Stimulated activated CD8-positive, alpha-beta memory T cell treated with anti-CD3 and anti-CD28 coated beads, Interleukin-4, amount 100 ng/mL, for 24 hours (primary cell): ENCODE results near the gene NRAP.
A peak's percentile ranks its signal among the peaks of the same experiment; 100 is the strongest.

Source experiments
- DNase-seq: peaks from one replicate; pipeline ENCODE4 v3.0.0-alpha.2; 2020; ENCODE audit warnings: low read depth

The NRAP gene

DNA sequence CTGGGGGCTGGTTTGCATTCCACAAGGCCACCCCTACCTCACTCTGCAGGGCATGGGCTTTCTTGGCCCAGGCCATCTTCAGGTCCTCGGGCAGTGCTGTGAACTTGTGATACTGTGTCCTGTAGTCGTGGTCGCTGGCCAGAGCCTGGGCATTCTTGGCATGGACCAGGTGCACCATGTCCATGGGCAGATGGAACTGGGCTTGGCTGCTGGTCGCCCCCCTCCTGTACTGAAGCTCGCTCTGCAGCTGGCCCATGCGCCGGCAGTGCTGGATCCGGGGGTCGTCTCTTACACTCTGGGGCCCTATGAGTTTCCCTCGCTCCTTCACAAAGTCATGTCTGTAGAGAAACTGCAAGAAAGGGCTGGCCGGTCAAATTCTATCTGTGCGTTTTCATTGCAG lies 59.3 kb downstream of the NRAP start:
- no peak for DNase-seq

DNA sequence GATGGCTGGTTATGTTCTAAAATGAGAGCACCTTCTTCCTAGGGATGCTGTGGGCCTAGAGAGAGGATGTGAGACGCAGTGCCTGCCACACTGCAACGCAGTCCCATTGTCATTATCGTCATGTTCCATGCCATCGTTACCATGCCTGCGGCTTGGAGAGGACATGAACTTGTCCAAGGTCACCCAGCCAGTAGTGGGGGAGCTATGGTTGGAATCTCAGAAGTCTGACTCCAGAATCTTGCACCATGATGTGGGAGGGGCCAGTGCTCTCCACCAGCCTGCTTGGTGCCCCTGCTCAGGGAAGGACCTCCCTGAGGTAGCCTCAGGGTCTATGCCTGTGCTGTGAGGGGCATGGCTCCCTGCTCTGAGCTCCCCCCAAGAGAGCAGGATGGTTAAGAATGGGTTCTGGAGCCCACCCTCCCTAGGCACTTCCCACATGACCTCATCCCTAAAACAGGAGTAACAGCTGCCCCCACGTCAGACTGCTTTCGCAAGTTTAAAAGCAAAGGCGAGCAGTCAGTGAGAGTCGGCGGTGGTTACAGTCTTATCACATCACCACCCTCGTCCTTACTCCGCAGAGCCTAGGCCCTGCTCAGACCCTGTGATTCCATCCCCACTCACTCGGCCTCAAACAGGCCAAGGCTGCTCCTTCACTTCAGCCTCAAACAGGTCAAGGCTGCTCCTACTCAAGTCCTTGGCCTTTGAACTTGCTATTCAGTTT lies 60.6 kb downstream of the NRAP start:
- DNase-seq: no peak

DNA sequence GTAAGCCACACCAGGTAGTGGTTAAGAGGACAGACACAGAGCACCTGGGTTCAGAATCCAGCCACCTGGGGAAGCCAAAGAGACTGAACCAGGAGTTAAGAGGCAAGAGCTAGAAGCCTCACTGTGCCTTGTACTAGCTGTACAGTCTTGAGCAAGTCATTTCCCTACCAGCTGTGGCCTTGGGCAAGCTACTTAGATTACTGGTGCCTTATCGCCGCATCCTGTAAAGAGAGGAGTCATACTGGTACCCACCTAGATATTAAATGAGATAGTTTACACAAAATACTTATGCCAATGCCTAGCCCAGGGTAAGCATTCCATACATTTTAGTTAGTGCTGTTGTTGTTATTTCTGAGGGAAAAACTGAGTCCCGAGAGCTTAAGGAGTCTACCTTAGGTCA lies 63.3 kb downstream of the NRAP start:
- no peak for DNase-seq

DNA sequence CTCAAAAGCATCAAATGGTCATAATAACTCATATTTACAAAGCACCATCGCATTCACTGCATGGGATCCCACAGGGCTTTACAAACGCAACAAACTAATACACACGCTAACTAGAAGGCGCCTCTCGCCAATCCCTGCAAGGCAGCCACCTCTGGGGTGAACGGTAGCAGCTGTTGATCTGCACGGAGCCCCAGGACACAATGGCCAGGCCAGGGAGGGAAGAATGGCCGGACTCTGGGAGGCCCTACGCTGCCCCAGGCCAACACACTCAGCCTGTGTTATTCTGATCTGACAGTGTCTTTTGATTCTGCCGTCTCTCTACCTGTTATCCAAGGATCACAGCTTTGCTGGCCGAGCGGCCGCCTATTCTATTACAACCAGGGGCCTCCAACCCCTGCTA lies 69.2 kb downstream of the NRAP start:
- no peak for DNase-seq

DNA sequence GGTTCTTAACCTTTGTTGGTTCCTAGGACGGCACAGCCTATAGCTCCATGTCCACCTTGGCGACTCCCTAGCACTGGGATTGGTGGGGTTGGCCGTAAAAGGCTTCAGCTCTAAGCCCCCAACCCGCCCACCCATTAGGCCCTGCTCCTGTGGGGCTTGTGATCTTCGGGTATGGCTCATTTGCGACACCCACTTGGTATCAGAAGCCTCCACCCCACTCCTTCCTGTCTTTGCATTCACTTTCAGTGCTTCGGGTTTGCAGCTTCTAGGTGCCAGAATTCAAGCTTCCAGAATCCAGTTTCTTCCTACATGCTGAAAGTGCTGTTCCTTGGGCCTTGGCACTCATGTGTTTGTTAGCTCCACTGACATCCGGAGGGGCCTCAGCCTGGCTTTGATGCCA lies 71.5 kb downstream of the NRAP start:
- no peak for DNase-seq

DNA sequence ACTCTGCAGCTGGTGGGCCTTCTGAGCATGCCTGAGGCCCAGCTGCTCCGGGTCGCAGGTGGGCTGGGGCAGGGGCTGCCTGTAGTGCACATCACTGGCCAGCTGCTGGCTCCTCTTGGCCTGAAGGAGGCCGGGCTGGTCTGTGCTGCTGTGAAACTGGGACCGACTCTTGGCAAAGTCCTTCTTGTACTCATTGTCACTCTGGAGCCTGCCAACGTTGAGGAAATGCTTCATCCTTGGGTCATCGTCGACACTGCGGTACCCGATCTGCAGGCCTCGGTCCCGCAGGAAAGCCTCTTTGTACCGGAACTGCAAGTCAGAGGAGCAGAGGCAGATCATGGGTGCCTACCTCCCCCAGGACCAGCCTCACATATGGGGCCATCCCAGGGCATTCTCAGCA lies 73.3 kb downstream of the NRAP start:
- no peak for DNase-seq

DNA sequence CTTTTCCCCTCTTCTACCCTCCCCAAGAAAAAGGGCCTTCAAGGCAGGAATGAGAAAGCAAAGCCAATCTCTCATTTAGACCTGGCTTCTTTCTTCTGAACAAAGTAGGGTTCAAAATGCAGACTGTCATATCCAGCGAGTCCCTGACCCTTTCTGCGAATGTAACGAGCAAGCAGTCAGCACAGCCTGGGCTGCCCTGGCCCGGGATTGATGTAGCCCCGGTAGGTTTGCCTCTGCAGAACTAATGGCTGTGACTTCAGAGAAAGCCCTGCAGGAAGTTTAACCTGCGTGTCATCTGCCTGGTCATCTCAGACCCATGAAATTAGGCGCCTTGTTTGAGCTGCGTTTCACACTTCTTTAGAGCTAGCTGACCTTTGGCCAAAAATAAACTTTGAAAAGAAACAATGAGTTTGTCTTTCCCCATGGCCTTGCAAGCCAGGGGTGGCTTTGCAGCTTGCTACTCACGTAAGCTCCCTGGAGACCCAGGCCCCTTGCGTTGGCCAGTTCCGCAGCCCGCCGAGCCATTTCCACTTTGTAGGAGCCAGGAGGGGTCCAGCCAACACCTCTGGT lies 74.6 kb downstream of the NRAP start:
- DNase-seq: no peak

DNA sequence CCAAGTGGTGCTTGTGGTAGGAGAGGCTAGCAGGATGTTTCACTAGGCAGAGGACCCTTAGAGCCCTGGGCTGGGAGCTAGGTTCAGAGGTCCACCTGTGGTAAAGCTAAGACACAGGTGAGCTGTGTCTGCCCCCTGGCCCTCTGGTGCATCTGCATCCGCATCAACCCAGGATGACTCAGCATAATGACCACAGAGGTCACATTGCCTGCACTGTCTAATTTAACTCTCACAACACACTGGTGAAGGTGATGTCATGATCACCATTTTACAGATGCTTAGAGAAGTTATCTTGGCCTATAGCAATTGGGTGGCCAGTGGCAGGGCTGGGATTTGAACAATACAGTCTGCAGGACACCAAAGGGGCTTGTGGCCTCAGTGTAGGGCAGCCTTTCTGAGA lies 77.9 kb downstream of the NRAP start:
- no peak for DNase-seq

DNA sequence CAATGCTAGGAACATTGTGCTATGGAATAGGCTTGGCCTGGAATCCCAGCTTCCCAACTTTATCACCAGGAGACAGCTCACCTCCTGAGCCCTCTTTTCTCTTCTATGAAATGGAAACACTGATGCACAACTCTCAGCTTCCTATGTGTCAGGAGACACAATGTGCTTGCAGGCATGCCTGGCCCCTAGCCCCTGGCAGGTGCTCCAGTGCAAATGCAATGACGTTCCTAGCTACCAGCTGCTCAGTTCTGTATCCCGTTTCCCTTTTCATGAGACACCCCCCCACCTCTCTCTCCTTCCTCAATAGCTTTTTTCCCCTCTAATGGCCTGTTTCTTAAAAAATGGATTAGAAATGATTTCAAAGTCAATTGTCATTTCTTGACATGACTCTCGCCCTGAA lies 80.3 kb downstream of the NRAP start:
- no peak for DNase-seq

DNA sequence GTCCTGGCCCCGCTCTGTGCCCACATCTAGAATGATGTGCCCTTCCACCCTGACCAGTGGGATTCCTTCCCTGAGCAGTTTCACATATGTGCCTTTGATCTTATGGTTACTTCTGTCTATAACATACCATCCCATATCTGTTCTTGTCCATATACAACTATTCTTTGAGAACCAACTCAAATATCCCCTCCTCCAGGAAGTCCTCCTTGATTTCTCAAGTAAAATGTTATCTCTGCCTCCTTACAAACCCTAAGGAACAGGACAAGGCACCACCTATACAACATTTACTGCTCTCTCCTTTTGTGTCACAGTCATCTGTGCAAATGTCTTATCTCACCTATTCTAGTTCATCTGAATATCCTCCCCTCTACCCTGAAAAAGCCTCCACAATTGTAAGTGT lies 82.7 kb downstream of the NRAP start:
- DNase-seq: no peak

DNA sequence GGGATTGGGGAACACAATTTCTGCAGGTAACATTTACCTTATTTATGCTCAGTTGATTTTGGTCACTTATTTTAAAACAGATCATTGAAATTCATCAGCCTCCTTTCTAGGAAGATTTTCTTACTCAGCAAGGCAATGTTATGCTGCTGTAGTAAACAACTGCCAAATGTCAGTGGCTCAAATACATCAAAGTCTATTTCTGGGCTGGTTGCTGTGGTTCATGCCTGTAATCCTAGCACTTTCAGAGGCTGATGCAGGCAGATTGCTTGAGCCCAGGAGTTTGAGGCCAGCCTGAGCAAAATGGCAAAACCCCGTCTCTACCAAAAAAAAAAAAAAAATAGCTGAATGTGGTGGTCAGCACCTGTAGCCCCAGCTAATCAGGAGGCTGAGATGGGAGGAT lies 85.1 kb downstream of the NRAP start:
- no peak for DNase-seq

DNA sequence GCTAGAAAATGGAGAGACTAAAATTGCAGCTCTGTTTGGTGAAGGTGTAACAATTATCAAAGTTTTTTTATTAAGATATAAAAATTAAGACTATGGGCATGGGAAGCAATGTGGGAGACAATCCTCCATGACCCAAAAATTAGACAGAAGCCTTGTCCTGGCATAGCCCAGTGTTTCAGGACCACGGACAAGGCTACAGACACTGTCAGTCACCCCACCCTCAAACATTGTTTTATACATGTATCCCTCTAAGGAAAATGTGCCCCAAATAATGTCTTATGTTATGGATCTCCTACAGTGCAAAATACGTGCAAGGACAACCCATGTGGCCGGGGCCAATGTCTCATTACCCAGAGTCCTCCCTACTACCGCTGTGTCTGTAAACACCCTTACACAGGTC lies 87.0 kb downstream of the NRAP start:
- no peak for DNase-seq

DNA sequence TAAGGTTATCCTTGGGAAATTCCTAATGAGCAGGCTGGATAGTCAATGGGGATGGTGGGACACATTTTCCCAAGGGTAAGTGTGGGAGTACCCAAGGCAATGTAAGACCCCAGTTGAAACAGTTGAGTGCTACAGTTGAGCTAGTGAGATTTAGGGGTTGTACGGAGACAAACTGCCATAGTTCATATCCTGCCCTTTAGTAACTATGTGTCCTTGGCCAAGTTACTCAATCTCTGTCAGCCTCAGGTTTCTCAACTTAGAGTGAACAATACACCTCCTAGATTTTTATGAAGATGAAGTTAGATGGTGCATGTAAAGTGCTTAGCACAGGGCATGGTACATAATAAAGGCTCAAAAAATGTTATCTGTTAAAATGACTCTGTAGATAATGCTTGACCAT lies 90.5 kb downstream of the NRAP start:
- no peak for DNase-seq

DNA sequence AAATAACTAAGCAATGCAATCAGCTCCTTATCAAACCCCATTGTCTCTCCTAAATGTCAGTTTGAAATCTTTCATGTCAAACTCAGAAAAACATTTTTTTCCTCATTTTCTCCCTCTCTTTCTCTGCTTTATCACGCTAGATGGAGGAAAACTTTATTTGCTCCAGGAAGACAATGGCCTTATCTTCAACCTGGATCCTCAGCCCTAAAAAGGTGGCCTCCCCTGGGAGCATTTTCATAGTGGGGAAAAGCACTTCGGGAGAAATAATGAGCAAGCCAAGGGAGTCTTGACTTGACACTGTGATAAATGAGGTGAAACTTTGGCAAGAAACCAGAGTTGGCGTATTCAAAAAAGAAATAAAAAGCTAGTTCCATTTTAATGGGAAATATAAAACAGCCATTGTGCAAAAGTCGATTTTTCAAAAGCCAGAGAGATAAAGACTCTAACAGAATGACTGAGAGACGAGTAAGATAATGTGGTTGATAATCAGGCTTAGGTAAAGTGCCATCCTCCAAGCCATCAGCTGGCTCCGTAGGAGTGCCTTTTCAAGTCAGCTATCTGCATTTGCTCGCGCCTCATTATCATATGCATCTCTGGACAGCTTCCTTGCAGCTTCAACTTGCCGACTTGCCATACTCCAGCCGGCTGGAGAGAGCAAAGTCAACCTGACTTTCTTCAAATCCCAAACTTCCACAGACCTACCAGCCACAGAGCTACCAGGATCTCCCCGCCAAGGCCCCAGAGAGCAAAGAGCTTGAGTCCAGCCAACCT lies 91.1 kb downstream of the NRAP start:
- no peak for DNase-seq

DNA sequence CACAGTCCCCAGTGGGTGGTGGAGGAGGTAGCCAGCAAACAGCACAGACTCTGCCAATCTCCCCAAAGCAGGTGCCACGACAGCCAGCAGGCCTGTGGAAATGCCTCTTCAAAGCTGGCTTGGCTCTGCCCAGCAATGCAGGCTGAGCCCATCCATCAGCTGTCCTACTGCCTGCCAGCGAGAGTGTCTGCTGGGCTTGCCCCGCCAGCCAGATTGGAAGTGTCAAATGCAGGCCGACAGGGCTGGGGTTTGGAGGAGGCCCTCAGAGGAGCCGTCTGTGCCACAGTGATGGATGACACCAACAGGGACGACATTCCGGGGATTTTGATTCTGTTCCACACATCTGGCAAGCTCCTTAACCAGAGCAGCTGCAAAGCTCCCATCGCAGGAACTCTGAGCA lies 94.3 kb downstream of the NRAP start:
- no peak for DNase-seq

DNA sequence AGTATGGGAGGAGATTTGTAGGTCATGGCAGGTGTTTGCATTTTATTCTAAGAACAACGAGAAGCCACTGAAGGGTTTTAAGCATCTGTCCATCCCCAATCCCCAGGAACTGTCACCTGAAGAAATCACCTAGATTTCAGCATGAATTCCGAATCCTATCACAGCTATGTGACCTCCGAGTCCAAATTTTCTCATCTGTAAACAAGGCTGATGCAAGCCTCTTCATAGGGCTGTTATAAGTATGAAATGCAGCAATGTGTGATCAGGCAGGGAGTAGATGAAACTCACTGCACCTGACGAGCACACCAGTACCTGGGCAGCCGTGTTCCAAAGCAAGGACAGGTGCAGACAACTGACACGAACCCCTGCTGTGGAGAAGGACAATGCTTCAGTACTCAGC lies 97.0 kb downstream of the NRAP start:
- no peak for DNase-seq

DNA sequence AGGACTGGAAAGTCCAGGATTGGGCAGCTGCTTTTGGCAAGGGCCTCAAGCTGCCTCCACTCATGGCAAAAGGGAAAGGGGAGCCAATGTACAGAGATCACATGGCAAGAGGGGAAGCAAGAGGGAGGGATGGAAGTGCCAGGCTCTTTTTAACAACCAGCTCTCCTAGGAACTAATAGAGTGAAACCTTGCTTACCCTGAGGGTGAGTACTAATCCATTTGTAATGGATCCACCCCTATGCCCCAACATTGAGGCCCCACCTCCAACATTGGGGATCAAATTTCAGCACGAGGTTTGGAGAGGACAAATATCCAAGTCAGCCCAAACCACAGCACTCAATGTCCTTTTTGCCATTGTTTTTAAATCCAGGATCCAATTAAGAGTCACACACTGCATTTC lies 98.5 kb downstream of the NRAP start:
- no peak for DNase-seq

DNA sequence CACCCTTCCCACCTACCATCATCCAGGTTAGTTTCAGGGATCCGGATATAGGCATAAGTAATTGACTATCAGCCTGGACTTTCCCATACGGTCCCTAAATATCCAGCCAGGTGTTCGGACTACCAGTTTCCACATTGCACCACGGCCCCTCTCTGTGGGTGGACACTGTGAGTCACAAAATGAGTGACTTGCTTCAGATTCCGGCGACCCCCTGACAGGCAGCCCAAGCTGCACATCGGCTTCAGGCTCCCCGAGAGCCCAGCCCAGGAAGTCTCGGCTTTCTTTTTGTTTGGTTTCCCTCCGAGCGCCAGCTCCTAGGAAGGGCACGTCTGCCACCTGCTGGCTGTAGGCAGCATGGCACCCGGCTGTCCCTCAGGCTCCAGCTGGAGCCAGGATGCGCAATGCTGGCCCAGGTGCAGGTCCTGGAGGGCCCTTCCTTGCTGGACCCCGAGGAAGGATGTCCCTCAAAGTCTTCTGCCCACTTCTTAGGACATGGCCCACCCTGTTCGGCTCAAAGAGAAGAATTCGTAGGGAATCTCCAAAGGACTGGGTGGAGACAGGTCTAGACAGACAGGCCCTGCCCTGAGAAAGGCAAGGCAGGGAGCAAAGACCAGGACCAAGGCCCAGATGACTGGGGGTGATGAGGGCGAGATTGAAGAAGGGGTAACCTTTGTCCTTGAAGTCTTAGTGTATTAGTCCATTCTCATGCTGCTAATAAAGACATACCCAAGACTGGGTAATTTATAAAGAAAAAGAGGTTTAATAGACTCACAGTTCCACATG lies 100.3 kb downstream of the NRAP start:
- peak; percentile 47 for DNase-seq

DNA sequence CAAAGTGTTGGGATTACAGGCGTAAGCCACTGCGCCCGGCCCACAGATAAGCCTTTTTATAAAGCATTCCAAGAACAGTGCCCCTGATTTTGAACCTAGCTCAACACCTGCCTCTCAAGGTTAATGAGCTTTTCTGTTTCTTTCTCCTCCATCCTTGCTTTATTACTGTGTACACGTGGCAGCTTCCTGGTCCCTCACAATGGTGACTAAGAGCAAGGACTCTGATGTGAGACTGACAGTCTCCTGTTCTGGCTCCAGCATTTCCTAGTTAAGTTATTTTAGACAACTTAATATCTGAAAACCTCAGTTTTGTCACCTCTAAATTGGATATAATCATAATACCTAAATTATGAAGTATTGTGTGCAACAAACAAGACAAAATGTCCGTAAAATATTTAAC lies 101.1 kb downstream of the NRAP start:
- DNase-seq: no peak

DNA sequence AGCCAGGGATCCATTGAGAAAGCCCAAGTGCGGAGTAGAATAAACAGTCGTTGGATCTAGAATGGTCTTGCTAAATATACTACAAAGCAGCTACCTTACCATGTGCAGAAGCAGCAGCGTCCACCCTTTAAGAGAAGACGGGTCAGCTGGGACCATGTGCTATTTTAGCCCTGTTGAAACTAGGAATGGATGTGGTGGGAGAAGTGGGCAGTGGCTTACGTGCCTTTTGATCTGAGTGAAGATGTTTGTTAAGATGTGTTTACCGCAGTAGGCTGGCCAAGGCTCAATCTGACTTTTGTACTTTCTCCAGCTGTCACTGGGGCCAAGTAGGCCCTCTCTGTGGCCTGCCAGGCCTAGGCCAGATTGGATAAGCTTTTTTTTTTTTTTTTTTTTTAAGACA lies 101.8 kb downstream of the NRAP start:
- DNase-seq: no peak

DNA sequence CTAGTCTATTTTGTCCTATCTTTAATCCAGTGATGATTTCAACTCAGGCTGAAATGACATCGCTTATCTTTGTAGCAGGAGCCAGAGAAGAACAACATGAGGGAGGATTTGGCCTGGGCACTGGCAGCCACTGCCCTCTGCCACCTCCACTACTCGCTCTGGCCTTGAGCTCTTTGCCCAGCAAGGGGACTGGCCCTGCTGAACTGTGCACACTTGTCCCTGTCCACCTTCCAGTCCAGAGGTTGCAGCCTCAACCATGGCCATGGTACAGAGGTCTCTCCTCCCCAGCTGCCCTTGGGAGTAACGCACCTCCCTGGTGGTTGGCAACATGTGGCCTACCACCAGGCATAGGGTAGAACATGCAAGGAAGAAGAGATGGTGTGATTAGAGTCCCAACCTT lies 102.6 kb downstream of the NRAP start:
- DNase-seq: no peak

DNA sequence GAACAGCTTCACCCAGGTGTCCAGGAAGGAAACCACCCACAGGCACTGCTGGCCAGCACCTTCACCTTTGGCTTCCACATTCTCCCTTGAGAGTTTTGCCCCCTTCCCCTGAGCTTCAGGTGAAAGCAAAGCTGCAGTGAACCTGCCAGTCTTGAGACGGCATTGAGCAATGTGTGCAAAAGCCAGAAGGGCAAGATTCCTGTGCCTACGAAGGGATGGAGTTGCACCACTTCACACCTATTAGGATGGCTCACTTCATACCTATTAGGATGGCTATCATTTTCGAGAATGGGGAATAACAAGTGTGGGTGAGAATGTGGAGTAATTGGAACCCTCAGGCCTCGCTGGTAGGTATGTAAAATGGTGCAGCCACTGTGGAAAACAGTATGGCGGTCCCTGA lies 103.8 kb downstream of the NRAP start:
- DNase-seq: no peak

DNA sequence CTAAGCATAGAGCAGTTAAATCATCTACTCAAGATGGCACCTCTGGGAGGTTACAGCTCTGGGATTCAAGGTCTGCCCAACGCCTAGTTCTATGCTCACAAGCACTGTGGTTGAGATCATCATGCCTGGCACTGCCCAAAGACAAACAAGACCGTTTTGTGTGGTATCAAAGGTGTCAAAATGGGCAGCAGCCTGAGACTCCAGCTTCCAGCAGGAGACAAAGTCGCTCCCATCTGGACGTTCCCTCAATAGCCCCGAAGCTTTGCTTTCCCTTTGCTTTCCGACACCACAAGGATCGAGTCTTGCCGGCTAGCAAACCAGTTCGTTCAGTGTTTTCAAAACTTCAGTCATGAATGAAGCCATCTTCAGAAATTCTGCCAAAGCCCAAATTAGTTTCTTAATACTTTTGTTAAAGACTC lies 105.9 kb downstream of the NRAP start:
- no peak for DNase-seq
